Activated CD4-positive, CD25-positive, alpha-beta regulatory T cell treated with anti-CD3 and anti-CD28 coated beads, Interleukin-2, amount 50 U/mL, for 24 hours (primary cell): ENCODE data around the gene PCDH1.

Experiments
- ATAC-seq, 2 donors: fragments of 150-1000 bp; cut with Tn5 transposase; one replicate each; pipeline ENCODE4 v1.10.0; 2021; ENCODE audit warnings: mild to moderate bottlenecking in 1 of 2, moderate library complexity in 1 of 2

Gene PCDH1

DNA sequence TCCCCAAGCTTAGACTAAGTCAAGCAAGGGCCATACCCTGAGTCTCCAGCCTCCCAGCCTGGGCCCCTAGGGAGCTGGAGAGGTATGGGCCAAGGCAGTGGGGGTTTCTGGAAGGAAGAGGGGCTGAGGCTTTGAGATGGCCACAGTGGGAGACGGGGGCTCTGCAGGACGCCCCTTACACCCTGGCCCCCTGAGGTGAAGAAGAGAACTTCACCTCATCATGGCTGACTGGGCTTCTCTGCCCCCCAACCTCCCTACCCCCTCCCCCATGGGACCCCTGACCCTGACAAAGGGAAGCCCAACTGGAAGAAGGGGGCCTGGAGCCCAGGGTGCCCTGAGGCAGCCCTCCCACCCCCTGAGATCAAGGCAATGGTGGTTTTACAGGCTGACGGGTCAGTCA, 25.8 kb downstream of the PCDH1 start:
- ATAC-seq = no peak

GRCh38 chr5:141851195-141851874, 26.9 kb downstream of the PCDH1 start:
- ATAC-seq = no peak

DNA sequence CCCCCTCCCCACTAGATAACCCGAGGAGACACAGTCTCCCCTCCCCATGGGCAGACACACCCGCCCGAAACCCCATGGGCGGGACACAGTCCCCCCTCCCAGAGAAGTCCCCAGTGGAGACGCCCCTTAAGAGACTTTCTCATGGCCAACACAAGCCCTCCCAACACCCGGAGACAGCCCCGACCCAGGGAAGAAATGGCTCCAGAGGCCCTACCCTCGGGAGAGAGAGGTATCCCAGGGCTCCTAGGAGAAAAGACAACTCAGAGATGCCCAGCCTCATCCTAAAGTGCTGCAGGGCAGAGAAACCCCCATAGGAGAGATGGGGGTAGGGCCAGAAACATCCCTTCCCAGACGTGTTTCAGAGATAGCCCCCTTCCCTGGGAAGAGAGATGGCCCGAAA, 27.4 kb downstream of the PCDH1 start:
- ATAC-seq = no peak

DNA sequence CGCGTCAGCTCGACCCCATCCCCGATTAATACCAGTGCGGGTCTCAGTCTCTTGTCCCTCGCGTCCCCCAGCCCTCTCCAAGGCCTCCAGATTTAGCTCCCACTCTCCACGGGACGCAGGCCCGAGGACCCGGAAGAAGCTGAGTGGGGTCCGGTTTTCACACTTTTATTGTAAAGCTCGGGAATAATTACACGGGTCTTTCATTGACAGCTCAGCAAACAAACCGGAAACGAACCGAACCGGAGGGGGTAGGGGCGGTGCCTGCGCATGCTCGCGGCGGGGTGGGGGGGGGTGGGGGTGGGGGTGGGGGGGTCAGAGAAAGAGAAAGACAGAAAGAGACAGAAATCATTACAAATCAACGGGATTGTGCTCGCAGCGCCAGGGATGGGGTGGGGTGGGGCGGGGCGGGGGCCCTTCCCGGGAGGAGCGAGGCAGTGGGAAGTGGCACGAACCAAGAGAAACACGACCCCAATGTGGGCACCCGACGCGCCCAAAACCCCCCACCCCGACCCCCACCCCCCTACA, 27.9 kb downstream of the PCDH1 start:
- peak; percentile 14 for ATAC-seq

- ATAC-seq = peak; percentile 72 to 73
Observed at GRCh38 chr5:141849415-141850243, 28.6 kb downstream of the PCDH1 start.

GRCh38 chr5:141848744-141849414, 29.3 kb downstream of the PCDH1 start:
- ATAC-seq = peak; percentile 37 to 44

GRCh38 chr5:141846031-141846430, 32.2 kb downstream of the PCDH1 start:
- ATAC-seq = no peak

DNA sequence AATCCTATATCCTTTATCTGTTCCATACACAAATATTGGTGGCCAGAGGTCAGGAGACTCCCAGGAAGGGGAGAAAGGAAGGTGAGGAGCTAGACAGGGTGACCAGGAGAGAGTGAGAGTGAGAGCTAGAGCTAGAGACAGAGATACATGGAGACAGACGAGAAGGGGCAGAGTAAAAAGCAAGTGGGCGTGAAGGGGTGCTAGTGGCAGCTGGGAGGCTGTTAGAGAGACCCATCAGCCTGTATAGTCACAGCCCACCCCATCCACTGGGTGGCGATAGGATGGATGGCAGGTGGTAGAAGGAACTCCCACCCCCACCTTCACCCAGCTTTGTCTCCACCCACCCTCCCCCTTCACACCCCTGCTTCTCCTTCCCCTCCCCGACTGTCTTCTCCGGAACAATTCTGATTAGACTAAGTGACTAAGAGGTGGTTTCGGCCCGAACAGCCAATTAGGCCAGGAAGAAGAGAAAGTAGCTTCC, 32.8 kb downstream of the PCDH1 start:
- ATAC-seq = peak in 1 of 2 donors; percentile 19

DNA sequence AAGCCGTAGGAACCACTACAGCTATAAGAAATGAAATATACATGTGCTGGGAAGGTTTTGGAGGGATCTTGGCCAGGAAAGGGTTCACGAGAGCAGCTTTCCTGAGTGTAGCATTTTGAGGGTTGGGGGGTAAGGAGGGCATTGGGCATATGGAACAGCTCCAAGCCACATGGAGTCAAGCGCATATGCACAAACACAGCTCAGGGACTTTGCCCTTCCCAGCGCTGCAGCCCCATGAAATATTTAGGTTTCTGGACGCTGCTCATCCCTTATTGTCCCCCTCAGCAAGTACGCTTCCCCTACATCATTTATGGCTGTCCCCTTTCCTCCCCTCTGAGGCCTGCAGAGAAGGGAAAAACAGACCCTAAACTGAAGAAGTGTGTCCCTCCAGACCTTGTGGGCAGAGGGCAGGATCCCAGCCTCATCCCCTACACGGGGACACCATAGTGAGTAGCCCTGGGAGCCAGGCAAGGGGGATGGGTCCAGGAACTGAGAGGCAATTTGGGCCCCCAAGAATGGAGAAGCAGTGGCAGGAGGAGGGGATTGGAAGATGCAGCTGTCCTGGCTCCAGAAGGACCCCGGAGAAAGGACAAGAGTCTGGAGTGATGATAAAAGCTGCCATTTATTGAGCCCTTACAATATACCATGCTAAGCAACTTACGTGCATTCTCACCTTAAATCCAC, 33.7 kb downstream of the PCDH1 start:
- ATAC-seq = no peak

DNA sequence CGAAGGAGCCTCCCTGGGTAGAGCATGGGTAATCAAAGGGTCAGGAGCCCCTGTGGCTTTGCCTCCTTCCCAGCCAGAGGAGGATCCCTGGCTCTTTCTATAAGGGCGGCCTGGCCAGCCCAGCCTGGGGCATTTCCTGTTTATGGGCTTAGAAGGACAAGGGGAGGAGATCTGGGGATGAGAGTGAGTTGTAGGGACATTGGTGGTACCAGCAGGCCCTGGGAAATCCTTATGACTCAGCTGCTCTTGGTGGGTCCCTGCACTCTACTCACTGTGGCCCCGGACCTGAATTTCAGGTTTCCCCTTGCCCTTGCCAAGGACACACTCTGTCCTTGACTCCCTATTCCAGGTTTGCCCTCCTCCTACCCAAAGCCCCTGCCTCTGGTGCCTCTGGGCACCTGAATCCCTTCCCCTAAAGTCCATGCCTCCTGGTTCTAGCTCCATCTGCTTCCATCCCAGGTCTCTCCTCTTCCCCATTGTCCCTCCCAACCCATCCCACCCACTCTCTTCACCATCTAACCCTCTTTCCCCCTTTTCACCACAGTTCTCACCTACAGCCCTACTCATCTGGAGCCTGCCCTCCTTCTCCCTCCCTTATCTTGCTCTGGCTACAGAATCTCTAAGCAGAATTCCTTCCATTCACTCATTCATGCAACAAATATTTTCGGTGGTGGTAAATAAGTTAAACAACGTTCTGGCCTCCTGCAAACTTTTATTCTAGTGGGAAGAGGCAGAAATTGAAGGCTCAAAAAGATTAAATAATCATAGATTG, 34.9 kb downstream of the PCDH1 start:
- no peak for ATAC-seq

DNA sequence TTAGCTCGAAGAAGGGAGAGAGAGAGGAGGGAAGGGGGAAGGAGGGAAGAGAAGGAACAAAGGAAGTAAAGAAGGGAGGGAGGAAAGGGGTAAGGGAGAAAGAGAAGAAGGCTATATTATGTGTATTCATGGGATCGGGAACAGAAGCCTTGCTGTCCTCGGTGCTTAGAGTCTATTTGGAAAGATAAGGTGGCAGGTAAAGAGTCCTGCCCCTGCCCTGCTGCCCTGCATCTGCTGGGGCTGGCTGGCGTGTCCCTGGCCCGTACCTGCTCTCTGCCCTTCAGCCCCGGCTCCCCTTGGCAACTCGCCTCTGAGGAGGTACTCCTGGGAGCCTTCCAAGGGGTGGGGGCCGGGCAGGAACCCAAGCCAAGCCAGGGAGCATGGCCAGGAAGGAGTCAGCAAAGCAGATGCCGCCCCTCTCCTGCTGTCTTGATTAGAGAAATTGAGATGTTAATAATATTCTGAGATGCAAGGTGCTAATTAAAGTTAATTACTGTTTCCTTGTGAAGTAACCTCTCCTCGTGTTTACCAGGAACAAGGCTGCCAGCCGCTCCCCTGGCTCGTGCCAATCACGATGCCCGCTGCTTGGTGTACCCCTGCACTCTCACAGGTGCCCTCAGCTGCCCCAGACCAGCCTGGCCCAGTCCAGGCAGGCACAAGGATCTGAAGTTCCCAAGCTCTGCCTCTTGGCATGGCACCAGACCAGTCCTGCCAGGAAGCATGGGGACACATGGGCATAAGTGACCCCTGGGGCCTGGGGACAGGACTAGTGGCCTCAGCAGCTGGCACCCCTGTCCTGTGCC, 36.6 kb downstream of the PCDH1 start:
- no peak for ATAC-seq

DNA sequence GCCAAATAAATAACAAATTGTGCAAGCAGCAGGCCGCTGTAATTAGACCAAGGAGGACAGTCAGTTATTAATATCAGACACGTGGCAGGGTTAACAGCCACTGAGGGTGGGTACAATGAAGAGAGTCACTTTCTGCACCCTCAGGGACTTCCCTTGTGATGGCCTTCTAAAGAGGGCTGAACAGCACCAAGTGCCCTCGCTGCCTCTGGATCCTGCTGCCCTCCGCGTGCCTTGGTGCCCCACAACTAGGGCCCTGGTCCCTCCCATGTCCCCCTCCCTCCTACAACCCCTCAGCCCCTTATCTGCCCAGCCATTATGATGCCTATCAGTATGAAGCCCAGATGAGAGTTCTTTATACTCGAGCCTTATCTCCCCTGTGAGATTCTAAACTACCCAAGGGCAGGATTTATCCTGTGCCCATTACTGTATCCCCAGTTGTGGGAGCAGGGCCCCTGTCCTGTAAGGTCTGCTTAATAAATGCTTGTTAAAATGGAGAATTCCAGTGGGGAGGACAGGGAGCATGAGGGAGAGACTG, 37.3 kb downstream of the PCDH1 start:
- ATAC-seq = no peak

DNA sequence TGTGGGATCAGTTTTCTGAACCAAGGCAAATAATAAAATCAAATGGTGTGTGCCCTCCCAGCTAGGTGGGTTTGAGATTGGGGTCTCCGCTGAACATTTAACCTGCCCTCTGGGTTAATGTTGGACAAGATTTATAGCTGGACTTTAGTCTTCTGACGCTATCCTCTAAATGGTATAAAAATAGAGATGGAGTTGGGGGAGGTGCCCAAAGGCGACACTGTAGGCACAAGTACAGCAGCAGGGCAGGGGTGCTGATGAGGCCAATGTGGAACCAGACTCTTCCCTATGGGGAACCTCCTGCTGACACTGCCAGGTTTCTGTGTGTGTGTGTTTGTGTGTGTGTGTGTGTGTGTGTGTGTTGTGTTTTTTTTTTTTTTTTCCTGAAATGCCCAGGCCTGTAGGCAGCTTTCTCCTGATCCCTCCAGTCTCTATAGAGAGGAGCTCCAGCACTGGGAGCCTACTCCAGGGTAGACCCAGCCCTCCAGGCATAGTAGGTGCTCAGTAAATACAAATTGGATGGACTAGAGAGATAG, 37.9 kb downstream of the PCDH1 start:
- no peak for ATAC-seq

DNA sequence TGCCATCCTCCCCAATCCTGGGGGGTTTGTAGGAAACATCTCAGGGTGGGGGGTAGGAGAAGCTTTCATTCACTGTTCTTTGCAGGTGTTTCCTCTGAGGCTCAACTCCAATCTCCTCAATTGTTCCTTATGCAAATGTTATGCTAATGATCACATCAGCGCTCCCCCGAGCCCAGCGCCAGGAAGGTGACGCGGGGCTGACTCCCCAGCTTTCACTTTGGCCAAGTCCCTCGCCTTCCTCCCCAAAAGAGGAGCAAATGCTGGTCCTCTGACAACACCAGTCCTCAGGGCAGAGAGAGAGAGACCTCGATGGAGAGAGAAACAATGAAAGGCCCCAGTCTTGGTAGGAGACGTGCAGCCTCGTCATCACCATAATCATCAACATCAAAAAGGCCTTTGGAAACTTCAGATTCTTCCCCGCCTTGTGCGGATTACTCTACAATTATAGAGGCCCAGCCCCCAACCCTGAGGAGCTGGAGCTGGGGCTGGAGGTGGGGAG, 39.1 kb downstream of the PCDH1 start:
- peak in 1 of 2 donors; percentile 10 for ATAC-seq

- ATAC-seq = no peak
Observed at GRCh38 chr5:141838326-141839014, 39.7 kb downstream of the PCDH1 start.

DNA sequence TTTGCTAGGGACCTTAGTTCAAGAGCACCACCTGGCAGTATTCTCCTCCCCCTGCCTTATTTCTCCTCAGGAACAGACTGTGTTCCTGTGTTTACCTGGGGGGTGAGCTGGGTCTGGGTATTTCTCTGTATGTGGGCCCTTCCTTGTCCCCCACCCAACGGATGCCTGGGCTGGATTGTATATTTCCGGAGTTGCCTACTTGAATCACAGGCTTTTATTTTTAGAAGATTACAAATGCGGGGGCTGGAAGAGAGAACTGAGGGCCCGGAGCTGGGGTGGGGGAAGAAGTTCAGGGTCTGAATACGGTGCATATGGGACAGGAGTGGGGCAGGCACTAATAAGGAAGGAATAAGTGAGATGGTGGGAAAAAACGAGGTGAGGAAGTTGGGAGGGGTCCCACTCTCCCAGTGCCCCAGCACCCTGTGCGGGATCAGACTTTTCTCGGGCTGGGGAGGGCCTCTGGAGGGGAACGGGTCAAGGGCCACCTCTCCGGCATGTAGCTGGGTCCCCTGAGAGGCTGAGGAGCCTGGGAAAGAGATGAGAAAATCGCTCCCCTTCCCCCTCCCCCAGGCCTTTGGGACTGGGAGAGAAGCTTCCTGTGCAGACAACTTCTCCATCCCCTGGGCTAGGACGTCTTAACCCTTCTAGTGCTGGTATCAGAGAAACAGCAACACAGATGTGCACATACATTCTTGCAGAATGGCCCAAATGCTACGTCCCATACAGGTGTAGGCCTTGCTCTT, 42.1 kb downstream of the PCDH1 start:
- ATAC-seq = no peak

DNA sequence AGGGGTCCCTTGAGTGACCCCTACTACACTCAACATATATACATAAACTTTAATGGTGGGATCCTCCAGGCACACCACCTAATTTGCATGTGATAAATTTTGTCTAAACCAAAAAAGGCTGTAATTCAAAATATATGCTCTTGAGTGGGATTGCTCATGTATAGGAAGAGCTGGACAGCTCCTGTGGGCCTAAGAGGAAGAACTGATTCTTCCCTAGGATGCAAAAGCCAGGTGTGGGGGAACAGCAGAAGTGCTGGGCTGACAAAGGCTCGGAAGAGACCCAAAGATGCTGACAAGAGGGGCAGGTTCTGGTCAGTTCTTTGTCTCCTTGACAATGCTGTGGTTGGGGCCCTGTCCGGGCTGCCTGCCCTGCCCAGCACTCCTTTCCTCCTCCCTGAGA, 43.9 kb downstream of the PCDH1 start:
- ATAC-seq = no peak

DNA sequence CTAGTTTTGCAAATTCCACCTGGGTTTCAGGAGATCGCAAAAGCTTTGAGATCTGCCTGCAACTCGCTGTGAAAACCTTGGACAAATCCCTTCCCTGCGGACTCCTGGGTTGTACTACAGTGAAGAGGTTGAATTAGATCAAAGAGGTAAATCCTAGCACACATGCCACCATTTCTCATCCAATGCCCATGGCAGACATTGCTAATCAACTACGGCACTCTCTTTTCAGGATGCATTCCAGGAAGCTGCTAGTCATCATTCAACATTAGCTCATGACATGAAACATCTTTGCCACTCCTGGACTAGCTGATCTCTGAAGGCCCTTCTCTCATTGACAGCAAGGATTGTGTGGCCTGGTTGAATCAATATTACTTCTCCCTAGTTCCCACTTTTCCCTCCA, 46.1 kb downstream of the PCDH1 start:
- no peak for ATAC-seq

DNA sequence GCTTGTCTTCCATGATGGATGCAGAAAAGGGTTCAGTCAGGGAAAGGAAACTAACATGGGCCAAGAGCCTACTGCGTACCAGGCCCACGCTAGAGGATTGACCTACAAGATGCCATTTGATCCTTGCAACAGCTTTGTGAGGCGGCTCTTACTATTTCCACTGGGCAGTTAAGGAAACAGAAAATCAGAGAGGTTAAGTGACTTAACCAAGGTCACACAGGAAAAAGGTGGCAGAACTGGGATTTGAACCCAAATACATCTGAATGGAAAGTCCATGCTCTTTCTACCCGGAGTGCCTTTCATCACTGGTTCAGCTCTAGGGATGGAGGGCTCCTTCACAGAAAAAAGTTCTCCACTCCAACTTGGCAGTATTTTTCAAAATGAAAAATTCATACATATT, 50.0 kb downstream of the PCDH1 start:
- ATAC-seq = no peak
